Measurements from ENCODE around the gene CCT5.
"Not testable (repeated sequence)": the region's sequence is repeated elsewhere in the genome, so short reads cannot be mapped to it uniquely, and the experiment has no call there.

CCT5 gene

DNA sequence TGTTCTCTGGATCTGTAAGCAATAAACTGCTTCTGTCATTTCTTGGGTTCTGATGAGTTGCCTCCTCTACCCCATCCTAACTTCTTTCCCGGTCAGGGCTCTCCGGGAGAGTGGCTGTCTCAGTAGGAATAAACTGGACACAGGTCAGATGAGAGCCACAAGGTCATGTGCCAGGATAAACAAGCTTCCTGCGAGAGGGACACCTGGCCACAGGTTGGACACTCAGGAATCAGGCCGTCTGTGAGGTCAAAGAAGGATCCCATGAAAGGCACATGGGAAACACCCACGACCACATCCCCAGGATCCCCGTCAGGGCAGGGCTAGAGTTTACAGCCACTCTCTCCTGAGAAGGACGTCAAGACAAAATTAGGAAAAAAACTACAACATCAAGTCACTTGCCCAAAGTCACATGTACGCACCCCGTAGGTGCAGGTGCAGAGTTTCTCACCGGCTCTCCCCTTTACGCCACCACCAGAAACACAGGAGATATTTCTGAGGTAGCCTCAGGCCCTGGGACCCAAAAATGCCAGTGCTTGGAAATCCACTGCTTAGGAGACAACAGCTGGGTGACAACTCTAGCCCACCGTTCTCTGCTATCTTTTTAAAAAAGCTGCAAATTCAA lies 28.7 kb downstream of the CCT5 start:
- DNase-seq, result no peak

DNA sequence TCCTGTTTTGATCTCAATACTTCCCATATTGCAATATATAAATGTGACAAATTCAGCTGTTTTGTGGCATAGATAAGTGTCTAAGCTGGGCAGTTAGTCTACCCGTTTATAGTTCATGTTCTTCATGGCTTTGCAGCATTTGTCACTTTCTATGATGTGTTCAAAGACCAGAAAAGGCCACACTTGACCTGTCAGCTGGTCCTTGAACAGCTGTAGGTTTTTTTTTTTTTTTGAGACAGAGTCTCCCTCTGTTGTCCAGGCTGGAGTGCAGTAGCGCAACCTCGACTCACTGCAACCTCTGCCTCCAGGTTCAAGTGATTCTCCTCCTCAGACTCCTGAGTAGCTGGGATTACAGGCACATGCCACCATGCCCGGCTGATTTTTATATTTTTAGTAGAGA lies 29.2 kb downstream of the CCT5 start:
- DNase-seq, result no peak

- no peak for DNase-seq
Measured at GRCh38 chr5:10279925-10280720, 30.0 kb downstream of the CCT5 start.

GRCh38 chr5:10283927-10284635 lies 34.0 kb downstream of the CCT5 start:
- peak; percentile 80 for DNase-seq

- DNase-seq, result not testable (repeated sequence)
Measured at GRCh38 chr5:10285362-10285761, 35.3 kb downstream of the CCT5 start.

GRCh38 chr5:10286162-10286861 lies 36.2 kb downstream of the CCT5 start:
- DNase-seq, result no peak

DNA sequence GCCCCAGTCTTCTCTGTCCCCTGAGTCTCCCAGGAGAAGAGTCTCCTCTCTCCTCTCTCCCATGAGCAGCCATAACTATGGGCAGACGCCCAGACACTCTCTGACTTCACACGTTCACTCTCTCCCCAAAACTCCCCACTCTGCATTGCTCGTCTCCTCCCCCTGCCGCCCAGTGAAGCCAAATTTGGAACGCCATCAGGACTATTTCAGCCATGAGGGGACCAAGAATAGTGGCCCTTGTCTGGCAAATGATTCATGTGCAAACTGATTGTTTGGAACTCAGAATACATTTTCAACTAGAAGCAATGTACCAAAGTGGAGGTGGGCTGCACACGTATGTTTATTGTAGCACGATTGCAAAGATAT lies 36.8 kb downstream of the CCT5 start:
- DNase-seq, result no peak

DNA sequence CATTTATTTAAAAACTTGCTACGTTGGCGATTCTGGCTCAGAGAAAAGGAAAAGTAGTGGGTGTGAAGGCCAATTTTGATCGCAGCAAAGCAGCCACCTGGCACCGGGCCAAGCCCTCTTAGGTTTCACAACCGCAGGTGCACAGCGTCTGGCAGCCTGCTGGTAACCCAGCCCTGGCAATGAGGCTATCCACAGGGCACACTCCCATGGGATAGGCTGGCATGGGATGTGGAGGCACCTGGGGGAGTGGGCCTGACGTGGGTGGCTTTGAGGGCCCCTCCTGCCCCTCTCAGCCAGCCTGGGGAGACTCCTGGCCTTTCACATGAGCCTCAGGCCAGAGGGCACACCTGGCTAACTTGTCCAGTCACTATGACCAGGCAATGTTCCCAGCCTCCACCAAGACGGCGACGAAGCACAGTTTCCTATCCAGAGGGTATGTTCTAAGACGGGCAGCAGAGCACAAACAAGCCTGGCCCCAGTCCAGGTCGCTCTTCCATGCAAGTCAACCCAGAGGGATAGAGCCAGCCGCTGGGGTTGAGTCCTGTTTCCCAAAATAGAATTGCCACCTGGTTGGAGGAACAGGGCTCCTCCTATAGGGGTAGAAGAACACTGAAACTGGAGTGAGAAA lies 38.6 kb downstream of the CCT5 start:
- DNase-seq, result peak; percentile 12

GRCh38 chr5:10289353-10289752 lies 39.3 kb downstream of the CCT5 start:
- no peak for DNase-seq

- no peak for DNase-seq
Measured at GRCh38 chr5:10289991-10290390, 39.9 kb downstream of the CCT5 start.

- no peak for DNase-seq
Measured at GRCh38 chr5:10290438-10290837, 40.4 kb downstream of the CCT5 start.

DNA sequence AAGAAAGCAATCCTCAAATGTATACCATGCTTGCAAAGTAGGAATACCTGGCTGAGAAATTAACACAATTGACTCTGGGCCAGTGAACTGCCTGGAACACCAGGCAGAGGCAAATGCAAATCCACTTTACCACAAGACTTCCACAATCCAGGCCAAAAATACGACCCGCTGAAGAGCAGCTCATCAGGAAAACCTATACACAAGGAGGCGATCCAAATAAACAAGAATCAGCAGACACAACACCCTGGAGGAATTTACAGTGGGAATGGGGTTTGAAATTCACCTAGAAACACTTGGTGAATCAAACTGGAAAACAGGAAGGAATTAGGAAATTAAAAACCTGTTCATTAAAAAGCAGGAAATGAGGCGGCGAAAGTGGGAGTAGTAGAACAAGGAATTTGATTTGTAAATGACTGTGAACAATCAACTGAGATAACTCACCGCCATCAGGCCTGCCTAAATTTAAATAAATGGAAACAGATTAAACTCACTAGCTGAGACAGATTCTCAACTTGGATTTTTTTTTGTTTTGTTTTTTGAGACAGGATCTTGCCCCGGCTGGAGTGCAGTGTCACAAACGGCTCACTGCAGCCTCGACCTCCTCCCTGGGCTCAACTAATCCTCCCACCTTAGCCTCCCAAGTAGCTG lies 41.7 kb downstream of the CCT5 start:
- no peak for DNase-seq

GRCh38 chr5:10293907-10294662 lies 44.0 kb downstream of the CCT5 start:
- DNase-seq, result no peak

DNA sequence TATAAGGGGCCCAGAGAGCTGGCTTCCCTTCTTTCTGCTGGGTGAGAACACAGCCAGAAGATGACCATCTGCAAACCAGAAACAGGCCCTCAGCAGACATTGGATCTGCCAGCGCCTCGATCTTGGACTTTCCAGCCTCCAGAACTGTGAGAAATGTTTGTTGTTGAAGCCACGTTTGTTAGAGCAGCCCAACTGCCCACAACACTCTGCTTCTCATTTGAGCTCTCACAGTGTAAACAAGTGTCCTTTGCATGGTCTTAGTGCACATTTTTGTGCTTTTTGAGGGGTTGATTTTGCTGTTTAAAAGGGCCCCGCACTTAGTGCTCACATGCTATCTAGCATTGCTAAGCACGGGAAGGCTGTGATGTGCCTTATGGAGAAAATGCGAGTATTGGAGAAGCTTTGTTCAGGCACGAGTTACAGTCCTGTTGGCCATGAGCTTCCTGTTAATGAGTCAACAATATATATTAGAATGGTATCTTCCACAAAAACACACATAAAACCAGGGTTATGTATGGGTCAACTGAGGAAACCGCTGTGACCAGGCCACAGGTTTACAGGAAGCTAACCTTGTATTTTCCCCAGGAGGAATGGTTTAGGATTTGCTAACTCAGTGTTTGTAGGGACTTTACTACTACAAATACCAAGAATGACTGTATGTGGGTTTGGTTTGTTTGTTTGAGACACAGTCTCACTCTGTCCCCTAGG lies 45.7 kb downstream of the CCT5 start:
- no peak for DNase-seq

GRCh38 chr5:10297646-10298204 lies 47.6 kb downstream of the CCT5 start:
- no peak for DNase-seq

DNA sequence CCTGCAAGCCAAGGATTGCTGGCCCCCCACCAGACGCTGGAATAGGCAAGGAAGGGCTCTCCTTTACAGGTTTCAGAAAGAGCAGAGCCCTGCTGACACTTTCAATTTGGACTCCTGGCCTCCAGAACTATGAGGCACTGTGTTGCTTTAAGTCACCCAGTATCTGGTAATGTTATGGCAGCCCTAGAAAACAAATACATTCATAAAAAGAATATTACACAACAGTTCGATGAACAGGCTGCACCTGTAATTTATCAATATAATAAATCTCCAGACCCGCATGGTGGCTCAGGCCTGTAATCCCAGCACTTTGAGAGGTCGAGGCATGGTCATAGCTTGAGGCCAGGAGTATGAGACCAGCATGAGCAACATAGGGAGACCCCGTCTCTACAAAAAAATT lies 50.2 kb downstream of the CCT5 start:
- no peak for DNase-seq

GRCh38 chr5:10301266-10301665 lies 51.2 kb downstream of the CCT5 start:
- DNase-seq, result no peak

DNA sequence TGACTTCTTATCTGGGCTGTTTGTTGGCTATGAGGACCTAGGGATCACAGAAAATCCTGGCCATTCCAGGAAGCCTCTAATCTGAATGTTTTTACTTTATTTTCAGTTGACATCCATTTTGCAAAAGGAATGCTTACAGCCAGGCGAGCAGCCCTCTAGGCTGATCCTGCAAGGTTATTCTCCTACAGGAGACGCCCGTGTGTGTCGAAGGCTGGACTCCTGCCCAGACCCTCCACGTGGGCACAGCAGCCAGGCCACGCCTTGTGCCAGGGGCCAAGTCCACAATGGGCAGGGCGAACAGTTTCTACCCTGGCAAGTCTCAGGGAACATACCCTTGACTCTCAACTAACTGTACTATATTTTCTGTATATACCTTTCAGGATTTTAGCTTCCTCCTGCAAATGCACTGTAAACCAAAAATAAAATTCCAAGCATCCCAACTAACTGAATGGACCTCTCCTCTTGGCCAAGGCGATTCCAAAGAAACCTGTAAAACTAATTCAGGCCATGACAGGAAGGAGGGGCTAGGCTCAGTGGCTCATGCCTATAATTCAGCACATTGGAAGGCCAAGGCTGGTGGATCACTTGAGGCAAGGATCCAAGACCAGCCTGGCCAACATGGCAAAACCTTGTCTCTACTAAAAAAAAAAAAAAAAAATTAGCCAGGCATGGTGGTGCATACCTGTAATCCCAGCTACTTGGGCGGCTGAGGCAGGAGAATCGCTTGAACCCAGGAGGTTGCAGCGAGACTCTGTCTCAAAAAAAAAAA lies 51.9 kb downstream of the CCT5 start:
- no peak for DNase-seq

DNA sequence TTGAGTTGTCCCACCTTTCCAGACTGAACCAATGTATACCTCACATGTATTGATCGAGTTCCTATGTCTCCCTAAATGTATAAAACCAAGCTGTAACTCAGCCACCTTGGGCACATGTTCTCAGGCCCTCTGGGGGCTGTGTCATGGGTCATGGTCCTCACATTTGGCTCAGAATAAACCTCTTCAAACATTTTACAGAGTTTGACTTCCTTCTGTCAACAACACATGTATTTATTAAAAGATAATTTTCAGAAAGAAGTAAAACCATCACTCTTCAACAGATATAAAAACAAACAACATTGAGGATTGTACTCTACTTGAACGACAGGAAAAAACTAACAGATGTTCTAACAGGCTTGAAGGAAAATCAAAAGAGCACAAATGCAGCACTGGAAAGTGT lies 53.1 kb downstream of the CCT5 start:
- no peak for DNase-seq

GRCh38 chr5:10303699-10304170 lies 53.7 kb downstream of the CCT5 start:
- DNase-seq, result no peak

All from stimulated activated CD4-positive, alpha-beta T cell treated with anti-CD3 and anti-CD28 coated beads, Interleukin-12 subunit alpha, Interleukin-12 subunit beta, amount 100 ng/mL, for 4 hours (primary cell).